ENCODE measurements around the gene SLIT3.

The SLIT3 gene

GRCh38 chr5:169300468-169301385 lies at the start of gene SLIT3:
SLIT3 (minus strand) TSS chr5:169301139; CDS start chr5:169300709, 430 bp downstream.
- peak; percentile 95 for DNase-seq (ENCODE audit: low read depth, low spot score)

DNA sequence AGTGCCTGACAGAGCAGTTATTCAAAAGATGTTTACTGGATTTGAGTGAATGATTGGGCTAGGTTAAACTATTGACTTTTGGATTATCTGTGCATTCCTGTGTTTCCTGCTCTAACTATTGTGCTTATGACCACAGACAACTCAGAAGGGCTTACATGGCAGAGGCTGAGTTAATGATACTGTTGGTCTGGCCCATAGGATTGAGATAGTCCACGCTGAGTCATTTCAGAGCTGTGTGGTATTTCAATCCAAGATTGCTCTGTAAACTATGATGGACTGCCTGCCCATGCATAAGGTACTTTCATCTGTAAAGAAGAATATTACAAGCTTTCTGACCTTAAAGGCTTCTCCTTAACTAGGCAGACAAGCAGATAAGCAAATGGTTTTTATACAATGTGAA lies 49.1 kb upstream of the SLIT3 start:
- DNase-seq (ENCODE audit: low read depth, low spot score): peak; percentile 72

DNA sequence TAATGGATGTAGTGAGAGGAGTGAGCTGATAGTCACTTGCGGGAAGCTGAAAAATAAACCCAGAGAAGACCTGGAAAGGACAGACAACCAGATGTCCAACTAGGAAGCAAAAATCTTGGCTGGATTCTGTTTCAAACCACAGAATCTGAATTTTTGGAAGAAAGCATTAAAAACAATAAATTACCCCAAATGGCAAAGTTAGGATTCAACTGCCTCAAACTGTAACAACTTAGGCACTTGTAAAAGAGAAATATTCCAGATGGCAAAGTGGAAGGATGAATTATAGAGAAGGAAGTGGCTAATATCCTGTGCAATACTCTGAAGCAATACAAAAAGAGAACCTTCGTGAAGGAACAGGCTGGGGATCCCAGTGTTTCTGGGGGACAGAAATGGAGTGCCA lies 46.8 kb upstream of the SLIT3 start:
- DNase-seq (ENCODE audit: low read depth, low spot score): no peak

- peak; percentile 41 for DNase-seq (ENCODE audit: low read depth, low spot score)
Measured at GRCh38 chr5:169344629-169345028, 43.7 kb upstream of the SLIT3 start.

DNA sequence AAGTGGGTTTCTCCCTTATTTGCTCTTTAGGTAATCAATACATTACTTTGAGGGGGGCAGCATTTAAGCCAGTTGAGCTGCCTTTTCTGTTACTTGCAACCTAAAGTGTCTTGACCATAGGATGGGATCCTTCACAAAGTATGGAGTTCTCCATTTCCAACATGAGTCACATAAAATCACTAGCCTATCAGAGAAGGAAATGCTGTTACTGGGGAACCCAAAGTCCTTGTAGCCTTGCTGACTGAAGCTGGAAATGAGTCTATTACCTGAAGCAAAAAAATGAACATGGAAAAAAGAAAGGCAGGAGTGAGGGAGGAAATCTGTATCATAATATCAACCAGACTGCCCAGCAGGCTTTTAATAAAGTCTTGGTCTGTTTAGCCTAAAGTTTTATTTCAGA lies 42.8 kb upstream of the SLIT3 start:
- DNase-seq (ENCODE audit: low read depth, low spot score): no peak

DNA sequence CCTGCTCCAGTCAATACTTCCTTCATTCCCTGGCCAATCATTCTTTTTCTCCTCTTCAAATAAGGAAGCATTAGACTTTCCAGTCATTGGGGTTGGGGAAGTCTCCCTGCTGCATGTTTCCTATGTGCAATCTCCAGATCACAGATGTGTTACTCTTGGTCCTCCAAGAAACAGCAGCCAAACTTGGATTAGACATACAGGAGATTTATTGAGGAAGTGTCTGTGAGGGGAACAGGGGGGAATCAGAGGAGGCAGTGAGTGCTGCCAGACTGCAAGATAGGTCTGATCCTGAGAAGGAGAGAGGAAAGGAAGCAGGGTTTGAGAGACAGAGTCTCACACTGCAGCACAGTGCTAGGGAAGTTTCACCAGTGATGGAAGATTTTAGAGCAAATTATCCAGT lies 40.6 kb upstream of the SLIT3 start:
- DNase-seq (ENCODE audit: low read depth, low spot score): no peak

DNA sequence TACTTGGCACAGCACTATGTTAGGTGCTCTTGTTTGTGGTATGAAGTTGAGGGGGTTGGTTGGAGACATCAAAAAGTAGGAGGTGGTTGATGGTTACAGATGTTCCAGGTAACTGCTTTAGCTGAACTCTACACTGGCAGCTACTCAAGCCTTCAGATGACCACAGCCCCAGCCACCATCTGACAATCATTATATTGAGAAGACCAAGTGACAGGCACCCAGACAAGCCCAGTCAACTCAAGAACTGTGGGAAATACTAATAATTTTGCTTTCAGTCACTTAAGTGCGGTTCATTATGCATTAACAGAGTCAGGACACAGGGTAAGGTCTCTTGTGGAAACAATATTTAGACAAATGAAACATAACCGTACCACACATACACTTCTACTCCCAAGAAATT lies 38.9 kb upstream of the SLIT3 start:
- no peak for DNase-seq (ENCODE audit: low read depth, low spot score)

DNA sequence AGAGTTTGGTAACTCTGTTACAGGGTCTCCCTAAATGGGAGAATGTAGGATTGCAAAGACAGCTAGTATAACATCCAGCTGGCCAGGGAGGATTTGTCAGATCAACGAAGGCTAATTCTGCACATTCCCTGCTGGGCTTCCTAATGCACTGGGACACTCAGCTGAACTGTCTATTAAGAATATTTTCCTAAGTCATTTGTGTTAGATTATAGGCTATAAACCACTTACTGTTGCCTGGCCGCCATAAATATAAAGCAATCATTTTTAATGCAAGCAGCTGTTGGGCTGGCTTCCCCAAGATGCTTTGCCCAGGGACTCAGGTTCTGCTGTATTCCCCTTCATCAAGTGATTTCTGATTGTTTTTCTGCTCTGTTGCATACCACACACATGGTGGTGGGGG lies 35.3 kb upstream of the SLIT3 start:
- no peak for DNase-seq (ENCODE audit: low read depth, low spot score)

GRCh38 chr5:169335806-169336205 lies 34.9 kb upstream of the SLIT3 start:
- no peak for DNase-seq (ENCODE audit: low read depth, low spot score)

- DNase-seq (ENCODE audit: low read depth, low spot score): no peak
Measured at GRCh38 chr5:169333518-169333917, 32.6 kb upstream of the SLIT3 start.

DNA sequence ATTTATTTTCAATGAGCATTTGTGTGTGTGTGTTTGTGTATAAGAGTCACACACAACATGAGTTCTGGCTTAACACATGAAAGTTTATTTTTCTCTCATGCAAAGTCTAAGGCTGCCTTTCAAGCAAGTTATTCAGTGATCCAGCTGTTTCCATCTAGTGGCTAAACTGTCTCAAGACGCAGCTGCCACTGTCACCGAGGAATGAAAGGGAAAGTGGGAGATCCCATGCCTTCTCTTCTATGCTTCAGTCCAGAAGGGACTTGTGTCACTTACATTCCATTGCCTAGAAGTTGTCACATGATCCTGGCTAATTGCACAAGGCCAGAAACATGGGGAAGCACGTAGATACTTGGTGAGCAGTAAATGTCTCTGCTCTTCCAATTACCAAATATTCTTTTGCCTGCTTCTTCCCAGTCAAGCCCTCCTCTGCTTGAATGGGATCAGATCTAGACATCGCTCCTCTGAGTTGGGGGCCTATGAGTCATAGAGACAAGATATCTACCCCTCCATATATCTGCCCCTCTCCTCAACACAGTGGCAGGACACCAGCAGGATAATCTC lies 30.4 kb upstream of the SLIT3 start:
- DNase-seq (ENCODE audit: low read depth, low spot score): no peak

- no peak for DNase-seq (ENCODE audit: low read depth, low spot score)
Measured at GRCh38 chr5:169328401-169328800, 27.5 kb upstream of the SLIT3 start.

DNA sequence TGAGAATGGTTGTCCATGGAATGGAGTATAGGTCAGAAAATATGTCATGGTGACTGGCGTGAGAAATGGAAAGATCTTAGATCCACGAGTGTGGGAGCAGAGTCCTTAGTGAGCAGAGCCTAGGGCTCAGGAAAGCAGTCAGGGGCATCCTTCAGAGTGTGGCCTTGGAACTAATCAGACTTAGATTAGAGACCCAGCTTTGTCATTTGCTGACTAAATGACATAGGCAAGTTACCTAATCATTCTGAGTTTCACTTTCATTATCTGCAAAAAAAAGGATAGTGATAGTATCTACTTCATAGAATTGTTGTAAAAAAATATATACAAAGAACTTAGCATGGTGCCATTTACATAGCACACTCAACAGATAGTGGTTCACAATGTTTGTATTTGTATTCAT lies 24.3 kb upstream of the SLIT3 start:
- no peak for DNase-seq (ENCODE audit: low read depth, low spot score)

DNA sequence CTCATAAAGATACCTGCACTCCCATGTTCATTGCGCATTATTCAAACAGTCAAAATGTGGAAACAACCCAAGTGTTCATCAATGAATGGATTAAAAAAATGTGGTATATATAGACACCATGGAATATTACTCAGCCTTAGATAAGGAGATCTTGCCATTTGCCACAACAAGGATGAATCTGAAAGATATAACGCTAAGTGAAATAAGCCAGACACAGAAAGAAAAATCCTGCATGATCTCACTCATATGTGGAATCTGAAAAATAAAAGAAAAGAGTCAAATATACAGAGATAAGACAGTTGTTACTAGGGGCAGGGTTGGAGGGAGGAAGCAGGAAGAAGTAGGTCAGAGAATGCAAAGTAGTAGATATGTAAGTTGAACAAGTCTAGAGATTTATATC lies 17.6 kb upstream of the SLIT3 start:
- DNase-seq (ENCODE audit: low read depth, low spot score): no peak

DNA sequence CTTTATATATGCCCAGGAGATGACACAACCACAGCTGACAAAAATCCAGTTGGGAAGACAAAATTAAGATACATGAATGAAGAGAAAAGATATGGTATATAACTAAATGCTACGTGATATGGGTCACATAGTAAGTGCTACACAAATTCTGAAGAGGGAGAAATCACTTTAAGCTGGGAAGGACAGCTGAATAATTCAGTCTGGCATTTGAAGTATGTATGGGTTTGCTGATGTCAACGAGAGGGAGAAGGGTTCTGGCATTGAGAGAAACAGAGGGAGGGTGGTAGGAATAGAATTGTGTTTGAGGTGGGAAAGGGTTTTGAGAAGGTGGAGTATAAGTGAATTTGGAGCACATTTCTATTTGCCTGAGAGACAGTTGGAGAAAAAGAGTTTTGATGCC lies 6.7 kb upstream of the SLIT3 start:
- peak; percentile 72 for DNase-seq (ENCODE audit: low read depth, low spot score)

DNA sequence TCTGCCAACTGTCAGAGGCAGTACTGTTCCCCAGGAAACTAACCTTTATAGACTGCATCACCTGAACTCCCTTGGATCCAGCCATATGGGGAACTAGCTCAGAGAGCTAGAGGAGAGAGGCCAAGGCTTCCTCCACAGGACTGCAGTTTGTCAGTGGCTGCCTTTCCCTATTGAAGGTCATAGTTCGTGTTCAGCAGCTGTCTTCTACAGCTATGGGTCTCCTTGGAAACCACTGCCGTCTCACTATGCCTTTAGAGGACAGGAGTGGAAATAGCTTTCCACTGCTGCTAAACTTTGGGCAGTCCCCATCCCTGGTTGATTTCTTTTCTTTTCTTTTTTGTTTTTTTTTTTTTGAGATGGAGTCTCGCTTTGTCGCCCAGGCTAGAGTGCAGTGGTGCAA lies 4.4 kb upstream of the SLIT3 start:
- DNase-seq (ENCODE audit: low read depth, low spot score): no peak

DNA sequence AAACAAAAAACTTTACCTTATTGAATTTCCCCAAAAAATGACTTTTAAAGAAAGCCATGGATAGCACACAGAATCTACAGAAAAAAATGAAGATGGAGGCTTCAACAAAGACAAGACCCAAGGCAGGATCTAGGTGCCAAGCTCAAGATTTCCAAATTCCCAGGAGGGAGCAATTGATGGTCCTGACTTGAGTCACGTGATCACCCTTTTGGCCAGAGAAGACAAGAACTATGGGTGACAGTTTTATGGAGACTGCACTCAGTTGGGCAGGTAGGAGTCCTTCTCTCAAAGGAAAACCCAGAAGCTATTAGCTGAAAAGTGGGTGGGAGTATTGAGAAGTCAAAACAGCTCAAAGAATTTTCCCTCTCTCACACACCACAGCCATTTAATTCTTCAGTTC lies 3.2 kb upstream of the SLIT3 start:
- no peak for DNase-seq (ENCODE audit: low read depth, low spot score)

- no peak for DNase-seq (ENCODE audit: low read depth, low spot score)
Measured at GRCh38 chr5:169303119-169303515, 2.2 kb upstream of the SLIT3 start.

GRCh38 chr5:169302491-169303118 lies 1.7 kb upstream of the SLIT3 start:
- DNase-seq (ENCODE audit: low read depth, low spot score): peak; percentile 91

DNA sequence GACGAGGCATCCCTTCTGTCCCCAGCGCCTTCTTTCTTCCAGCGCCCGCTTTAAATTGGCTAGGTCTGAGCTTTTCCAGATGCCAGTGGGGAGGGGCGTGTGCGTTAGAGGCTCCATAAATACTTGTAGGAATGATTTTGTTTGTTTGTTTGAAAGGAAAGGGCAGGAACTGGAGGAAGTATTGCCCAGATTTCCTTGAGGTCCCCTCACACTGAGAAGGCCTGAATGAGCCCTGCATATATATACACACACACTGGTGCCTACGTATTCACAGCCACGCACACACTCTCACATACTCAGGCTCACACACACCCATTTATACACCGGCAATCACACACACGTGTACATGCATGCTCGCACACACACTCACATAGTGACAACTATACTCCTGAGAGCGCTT lies 1.0 kb upstream of the SLIT3 start:
- peak; percentile 21 for DNase-seq (ENCODE audit: low read depth, low spot score)

DNA sequence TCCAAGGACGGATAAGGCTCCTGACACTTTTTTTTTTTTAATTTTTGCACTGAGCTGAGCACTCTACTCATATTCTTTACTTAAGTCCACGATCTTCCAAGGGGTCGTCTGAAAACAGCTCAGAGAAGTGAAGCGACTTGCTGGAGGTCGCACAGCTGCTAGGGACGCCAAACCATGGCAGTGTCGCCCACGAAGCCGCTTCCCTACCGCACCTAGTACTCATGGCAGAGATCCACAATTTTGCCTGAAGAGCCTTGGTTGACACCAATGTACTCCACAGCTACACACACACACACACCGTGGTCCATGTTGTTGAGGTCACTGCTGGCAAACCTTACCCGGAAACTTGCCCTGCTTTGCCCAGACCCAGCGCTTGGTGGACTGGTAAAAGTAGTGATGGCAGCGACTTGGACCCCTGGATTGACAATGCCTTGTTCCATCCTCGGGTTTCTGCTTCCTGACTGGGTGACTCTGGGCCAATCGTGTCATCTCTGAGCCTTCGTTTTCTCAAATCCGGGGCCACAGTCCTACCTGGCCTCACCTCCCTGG lies 521 bp upstream of the SLIT3 start:
- DNase-seq (ENCODE audit: low read depth, low spot score): no peak

GRCh38 chr5:169299663-169300467 lies 1.1 kb downstream of the SLIT3 start:
- peak; percentile 61 for DNase-seq (ENCODE audit: low read depth, low spot score)
